ENCODE data around the gene KRT36.

The KRT36 gene

GRCh38 chr17:41519501-41520224, 30.0 kb upstream of the KRT36 start:
- Histone ChIP-seq H3K27ac (ENCODE audit: low read depth, low read length) (no peak overlapping the region), H3K27me3 (ENCODE audit: control insufficient read depth in 1 of 2, insufficient read depth in 2 of 2, low read length in 2 of 2) (peaks cover 0 to 10% of the 10 kb centered on the region in 2 donors), H3K36me3 (ENCODE audit: insufficient read depth, low read length) (no peaks in the 10 kb centered on the region), H3K9me3 (ENCODE audit: low read length) (no peaks in the 10 kb centered on the region), H3K9ac (ENCODE audit: low read length) (no peak overlapping the region), H3K4me1 (ENCODE audit: insufficient read depth, low read length) (no peaks in the 10 kb centered on the region), H3K4me3 (ENCODE audit: low read depth in 1 of 2, low read length in 2 of 2) (no peak overlapping the region)

- no peak within 1 kb of the TSS for H3K4me3 ChIP-seq (ENCODE audit: low read depth in 1 of 2, low read length in 2 of 2)
- H3K36me3 ChIP-seq (ENCODE audit: insufficient read depth, low read length) = no peaks in the 10 kb centered on the region
- H3K9ac ChIP-seq (ENCODE audit: low read length) = no peak within 1 kb of the TSS
- H3K27ac ChIP-seq (ENCODE audit: low read depth, low read length) = no peak within 1 kb of the TSS
- peaks cover 0 to 10% of the 10 kb centered on the region in 2 donors for H3K27me3 ChIP-seq (ENCODE audit: control insufficient read depth in 1 of 2, insufficient read depth in 2 of 2, low read length in 2 of 2)
- H3K4me1 ChIP-seq (ENCODE audit: insufficient read depth, low read length) = no peaks in the 10 kb centered on the region
- no peaks in the 10 kb centered on the region for H3K9me3 ChIP-seq (ENCODE audit: low read length)
These were observed 29.2 kb upstream of the KRT36 start, which contains the start of gene KRT15 for GRCh38 chr17:41518789-41519449. TSS of gene KRT15 (minus strand) at chr17:41518890. CDS start at chr17:41518827, 63 bp downstream.

- peaks cover 0 to 10% of the 10 kb centered on the region in 2 donors for H3K27me3 ChIP-seq (ENCODE audit: control insufficient read depth in 1 of 2, insufficient read depth in 2 of 2, low read length in 2 of 2)
- H3K4me1 ChIP-seq (ENCODE audit: insufficient read depth, low read length) = no peaks in the 10 kb centered on the region
- no peak overlapping the region for H3K4me3 ChIP-seq (ENCODE audit: low read depth in 1 of 2, low read length in 2 of 2)
- no peaks in the 10 kb centered on the region for H3K36me3 ChIP-seq (ENCODE audit: insufficient read depth, low read length)
- H3K27ac ChIP-seq (ENCODE audit: low read depth, low read length) = no peak overlapping the region
- no peak overlapping the region for H3K9ac ChIP-seq (ENCODE audit: low read length)
- no peaks in the 10 kb centered on the region for H3K9me3 ChIP-seq (ENCODE audit: low read length)
These were observed 28.3 kb upstream of the KRT36 start for GRCh38 chr17:41518031-41518430.

DNA sequence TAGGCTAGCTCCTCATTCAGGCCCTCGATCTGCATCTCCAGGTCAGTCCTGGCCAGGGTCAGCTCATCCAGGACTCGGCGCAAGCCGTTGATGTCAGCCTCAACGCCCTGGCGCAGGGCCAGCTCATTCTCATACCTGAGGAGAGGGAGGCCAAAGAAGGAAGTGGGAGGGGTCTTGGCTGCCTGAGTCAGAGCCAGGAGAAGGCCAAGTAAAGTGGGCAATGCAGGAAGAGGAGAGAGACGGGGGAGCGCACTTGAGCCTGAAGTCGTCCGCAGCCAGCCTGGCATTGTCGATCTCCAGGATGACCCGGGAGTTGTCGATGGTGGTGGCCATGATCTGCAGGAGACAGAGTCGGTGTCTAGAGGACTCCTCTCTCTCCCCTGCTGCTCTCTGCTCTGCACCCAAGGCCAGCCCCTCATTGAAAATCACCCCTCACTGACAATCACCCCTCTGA, 27.1 kb upstream of the KRT36 start:
- H3K27me3 ChIP-seq (ENCODE audit: control insufficient read depth in 1 of 2, insufficient read depth in 2 of 2, low read length in 2 of 2) = peaks cover 0 to 3% of the 10 kb centered on the region in 2 donors
- no peak overlapping the region for H3K4me3 ChIP-seq (ENCODE audit: low read depth in 1 of 2, low read length in 2 of 2)
- no peak overlapping the region for H3K9ac ChIP-seq (ENCODE audit: low read length)
- H3K9me3 ChIP-seq (ENCODE audit: low read length) = no peaks in the 10 kb centered on the region
- H3K36me3 ChIP-seq (ENCODE audit: insufficient read depth, low read length) = no peaks in the 10 kb centered on the region
- H3K4me1 ChIP-seq (ENCODE audit: insufficient read depth, low read length) = no peaks in the 10 kb centered on the region
- H3K27ac ChIP-seq (ENCODE audit: low read depth, low read length) = no peak overlapping the region

GRCh38 chr17:41516147-41516829, 26.6 kb upstream of the KRT36 start:
- no peak overlapping the region for H3K4me3 ChIP-seq (ENCODE audit: low read depth in 1 of 2, low read length in 2 of 2)
- no peak overlapping the region for H3K27ac ChIP-seq (ENCODE audit: low read depth, low read length)

DNA sequence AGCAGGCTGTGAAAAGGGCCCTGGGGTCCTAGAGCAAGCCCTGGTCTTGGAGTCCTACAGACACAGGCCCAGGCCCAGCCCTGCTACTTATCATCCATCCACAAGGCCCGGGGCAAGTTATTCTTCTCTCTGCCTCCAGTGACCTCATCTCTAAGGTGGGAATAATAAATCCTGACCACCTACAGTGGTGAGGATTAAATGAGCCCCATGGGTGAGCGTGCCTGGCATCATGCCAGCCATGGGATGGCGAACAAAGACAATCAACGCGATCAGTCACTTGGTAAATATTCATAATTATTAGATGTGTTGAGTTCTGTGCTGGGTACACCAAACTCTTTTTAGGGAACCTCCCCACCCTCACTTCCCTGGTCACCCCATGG, 23.4 kb upstream of the KRT36 start:
- no peaks in the 10 kb centered on the region for H3K4me1 ChIP-seq (ENCODE audit: insufficient read depth, low read length)
- H3K27me3 ChIP-seq (ENCODE audit: control insufficient read depth in 1 of 2, insufficient read depth in 2 of 2, low read length in 2 of 2) = no peaks in the 10 kb centered on the region
- no peaks in the 10 kb centered on the region for H3K9me3 ChIP-seq (ENCODE audit: low read length)
- H3K36me3 ChIP-seq (ENCODE audit: insufficient read depth, low read length) = no peaks in the 10 kb centered on the region
- H3K4me3 ChIP-seq (ENCODE audit: low read depth in 1 of 2, low read length in 2 of 2) = no peak overlapping the region
- no peak overlapping the region for H3K9ac ChIP-seq (ENCODE audit: low read length)
- H3K27ac ChIP-seq (ENCODE audit: low read depth, low read length) = no peak overlapping the region

More at GRCh38 chr17:41516147-41516829, 26.6 kb upstream of the KRT36 start:
- Histone ChIP-seq H3K9ac (ENCODE audit: low read length) (no peak overlapping the region), H3K9me3 (ENCODE audit: low read length) (no peaks in the 10 kb centered on the region), H3K36me3 (ENCODE audit: insufficient read depth, low read length) (no peaks in the 10 kb centered on the region), H3K4me1 (ENCODE audit: insufficient read depth, low read length) (no peaks in the 10 kb centered on the region), H3K27me3 (ENCODE audit: control insufficient read depth in 1 of 2, insufficient read depth in 2 of 2, low read length in 2 of 2) (peaks cover 0 to 2% of the 10 kb centered on the region in 2 donors)

- no peaks in the 10 kb centered on the region for H3K36me3 ChIP-seq (ENCODE audit: insufficient read depth, low read length)
- H3K27ac ChIP-seq (ENCODE audit: low read depth, low read length) = no peak overlapping the region
- H3K9me3 ChIP-seq (ENCODE audit: low read length) = no peaks in the 10 kb centered on the region
- H3K4me1 ChIP-seq (ENCODE audit: insufficient read depth, low read length) = no peaks in the 10 kb centered on the region
- no peaks in the 10 kb centered on the region for H3K27me3 ChIP-seq (ENCODE audit: control insufficient read depth in 1 of 2, insufficient read depth in 2 of 2, low read length in 2 of 2)
- H3K4me3 ChIP-seq (ENCODE audit: low read depth in 1 of 2, low read length in 2 of 2) = no peak overlapping the region
- H3K9ac ChIP-seq (ENCODE audit: low read length) = no peak overlapping the region
These were observed 22.9 kb upstream of the KRT36 start for GRCh38 chr17:41512546-41513167.

- Histone ChIP-seq H3K9me3 (ENCODE audit: low read length) (no peaks in the 10 kb centered on the region), H3K27me3 (ENCODE audit: control insufficient read depth in 1 of 2, insufficient read depth in 2 of 2, low read length in 2 of 2) (no peaks in the 10 kb centered on the region), H3K36me3 (ENCODE audit: insufficient read depth, low read length) (no peaks in the 10 kb centered on the region), H3K27ac (ENCODE audit: low read depth, low read length) (no peak overlapping the region), H3K9ac (ENCODE audit: low read length) (no peak overlapping the region), H3K4me1 (ENCODE audit: insufficient read depth, low read length) (no peaks in the 10 kb centered on the region), H3K4me3 (ENCODE audit: low read depth in 1 of 2, low read length in 2 of 2) (no peak overlapping the region)
These were observed 22.0 kb upstream of the KRT36 start for GRCh38 chr17:41511716-41512115.

- no peaks in the 10 kb centered on the region for H3K9me3 ChIP-seq (ENCODE audit: low read length)
- H3K9ac ChIP-seq (ENCODE audit: low read length) = no peak overlapping the region
- no peak overlapping the region for H3K4me3 ChIP-seq (ENCODE audit: low read depth in 1 of 2, low read length in 2 of 2)
- H3K36me3 ChIP-seq (ENCODE audit: insufficient read depth, low read length) = no peaks in the 10 kb centered on the region
- no peak overlapping the region for H3K27ac ChIP-seq (ENCODE audit: low read depth, low read length)
- no peaks in the 10 kb centered on the region for H3K4me1 ChIP-seq (ENCODE audit: insufficient read depth, low read length)
- no peaks in the 10 kb centered on the region for H3K27me3 ChIP-seq (ENCODE audit: control insufficient read depth in 1 of 2, insufficient read depth in 2 of 2, low read length in 2 of 2)
These were observed 21.4 kb upstream of the KRT36 start for GRCh38 chr17:41511116-41511515.

DNA sequence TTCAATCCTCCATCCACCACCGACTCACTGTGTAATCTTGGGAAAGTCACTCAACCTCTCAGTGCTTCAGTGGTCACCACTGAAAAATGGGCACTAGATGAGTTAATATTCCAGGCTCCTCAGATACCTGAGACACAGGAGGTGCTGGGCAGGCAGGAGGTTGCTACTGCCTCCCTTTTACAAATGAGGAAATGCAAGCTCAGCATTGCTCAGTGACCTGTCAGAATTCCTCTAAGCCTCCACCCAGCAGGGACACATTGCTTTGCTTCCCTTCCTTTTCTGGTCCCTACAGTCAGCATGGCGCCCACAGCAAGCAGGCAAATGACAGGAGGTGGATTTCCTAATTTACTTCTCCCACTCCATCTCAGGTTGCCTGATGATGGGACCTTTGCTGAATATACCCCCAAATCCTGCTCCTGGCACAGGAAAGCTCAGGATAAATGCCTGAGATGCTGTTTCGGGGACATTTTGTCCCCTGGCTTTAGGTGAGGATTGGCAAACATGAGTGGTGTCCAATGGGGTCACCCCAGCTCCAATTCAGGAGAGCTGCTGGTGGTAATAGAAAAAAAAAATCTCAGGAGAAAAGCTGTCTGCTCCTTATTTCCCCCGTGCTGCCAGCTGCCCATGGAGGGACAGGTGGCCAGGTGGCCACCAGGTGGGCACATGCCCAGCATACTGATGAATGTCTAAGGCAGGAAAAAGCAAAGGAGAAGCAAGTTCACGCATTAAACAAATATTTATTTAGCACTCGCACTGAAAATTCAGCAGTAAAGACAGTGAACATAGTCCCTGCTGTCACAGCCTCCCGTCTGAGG, 20.7 kb upstream of the KRT36 start:
- Histone ChIP-seq H3K36me3 (ENCODE audit: insufficient read depth, low read length) (no peaks in the 10 kb centered on the region), H3K27ac (ENCODE audit: low read depth, low read length) (no peak overlapping the region), H3K4me1 (ENCODE audit: insufficient read depth, low read length) (no peaks in the 10 kb centered on the region), H3K9me3 (ENCODE audit: low read length) (no peaks in the 10 kb centered on the region), H3K9ac (ENCODE audit: low read length) (no peak overlapping the region), H3K4me3 (ENCODE audit: low read depth in 1 of 2, low read length in 2 of 2) (no peak overlapping the region), H3K27me3 (ENCODE audit: control insufficient read depth in 1 of 2, insufficient read depth in 2 of 2, low read length in 2 of 2) (no peaks in the 10 kb centered on the region)
